ENCODE measurements around the gene CRHR2. TPM values are rescaled to one million over a fixed set of nuclear protein-coding genes. Genes with fewer than 3 reads are reported as not detected.

The CRHR2 gene
- total and polyA plus RNA-seq, 2 experiments from 2014 or later, result 0.14 to 1.4 TPM

GRCh38 chr7:30634634-30635201 is 47.5 kb downstream of the CRHR2 start:
- H3K79me2 ChIP-seq (replicated peaks; ENCODE audit: insufficient read depth), result peaks cover 21% of the 10 kb centered on the region
- no peak overlapping the region for H3K27ac ChIP-seq (ENCODE audit: low read depth)
- ATAC-seq (no peak), DNase-seq (ENCODE audit: low spot score) (no peak)
- H3K4me2 ChIP-seq, result no peak overlapping the region
- H3K27me3 ChIP-seq (ENCODE audit: insufficient read depth), result no peaks in the 10 kb centered on the region
- H3K9me2 ChIP-seq (ENCODE audit: insufficient read depth), result no peaks in the 10 kb centered on the region
- no peak overlapping the region for H3K27ac Mint-ChIP-seq
- H3K4me1 Mint-ChIP-seq, result no peaks in the 10 kb centered on the region; the same call in 2 of the 3 replicates
- peaks cover 64% of the 10 kb centered on the region for H3K36me3 ChIP-seq (ENCODE audit: insufficient read depth)
- H2AFZ ChIP-seq, result no peak overlapping the region
- no peaks in the 10 kb centered on the region for H3K4me1 ChIP-seq (ENCODE audit: insufficient read depth)
- no peak overlapping the region; the same call in 2 of the 3 replicates for H3K4me3 Mint-ChIP-seq
- H3K4me3 ChIP-seq, result no peak overlapping the region
- no peaks in the 10 kb centered on the region for H3K27me3 Mint-ChIP-seq (ENCODE audit: insufficient read depth, low read depth, poor library complexity)
- H3K9me3 Mint-ChIP-seq, result no peaks in the 10 kb centered on the region
- H4K20me1 ChIP-seq (replicated peaks; ENCODE audit: insufficient read depth), result peaks cover 14% of the 10 kb centered on the region; the same call in 1 of the 2 replicates
- TF ChIP-seq CREB1 (CRISPR knock-in tag; IDR thresholded peaks at IDR 0.05; ENCODE audit: low read depth), result no peak
- TF ChIP-seq JUNB (IDR thresholded peaks at IDR 0.05; ENCODE audit: unreplicated experiment), result no peak
- TF ChIP-seq EZH2 (IDR thresholded peaks at IDR 0.05; ENCODE audit: low read depth, unreplicated experiment), result no peak
- TF ChIP-seq EZH2phosphoT487 (IDR thresholded peaks at IDR 0.05; ENCODE audit: unreplicated experiment), result no peak
- no peak for TF ChIP-seq ZNF462 (CRISPR knock-in tag; IDR thresholded peaks at IDR 0.05)
- no peak for TF ChIP-seq ETS1 (IDR thresholded peaks at IDR 0.05)
- no peak for TF ChIP-seq REST (IDR thresholded peaks at IDR 0.05; ENCODE audit: unreplicated experiment)
- H3F3A ChIP-seq (replicated peaks; ENCODE audit: low read depth), result 0 out of 2 replicates have a peak, but pooled peaks cover 10% of the 10 kb centered on the region
- peaks cover 72% of the 10 kb centered on the region for H3K36me3 Mint-ChIP-seq (ENCODE audit: low read depth)

Measured in GM23338 (cell line).